Naive thymus-derived CD4-positive, alpha-beta T cell (primary cell): Measurements from ENCODE around the gene DDI2. TPM values are rescaled to one million over a fixed set of nuclear protein-coding genes. Genes with fewer than 3 reads are reported as not detected.
A peak's percentile ranks its signal among the peaks of the same experiment; 100 is the strongest.

Source experiments
- ATAC-seq: fragments of 150-1000 bp; cut with Tn5 transposase; 2 replicates; pipeline ENCODE4 v1.10.0; 2021; ENCODE audit warnings: mild to moderate bottlenecking, moderate library complexity
- CTCF ChIA-PET: fragments of 350-600 bp; sonication (Branson Sonifier 250); formaldehyde crosslinking; loops from one replicate; lab custom pipeline; 2021; ENCODE audit warnings: antibody characterized with exemption; lab: Charles Lee
- POLR2A ChIA-PET: fragments of 350-600 bp; sonication (Branson Sonifier 250); formaldehyde crosslinking; loops from one replicate; lab custom pipeline; 2021; ENCODE audit warnings: antibody characterized with exemption, inconsistent platforms; lab: Charles Lee
- DNase-seq, 9 donors: peaks; one replicate each; pipeline versions ENCODE4 v3.0.0 to v3.0.0-alpha.2; 2020 to 2022; ENCODE audit warnings: mixed read lengths in 1 of 9
- H3K27ac ChIP-seq: one replicate; pipeline ENCODE4 v1.7.0; 2013; ENCODE audit warnings: mild to moderate bottlenecking, low read depth, low read length, moderate library complexity
- H3K27me3 ChIP-seq, 2 donors: one replicate each; pipeline ENCODE4 v1.7.0; 2013; ENCODE audit warnings: low read length in 2 of 2, mild to moderate bottlenecking in 2 of 2, moderate library complexity in 2 of 2; ENCODE audit not compliant: control insufficient read depth in 2 of 2, insufficient read depth in 2 of 2
- H3K36me3 ChIP-seq, 3 experiments: 1 replicate in 2 of 3; 2 replicates in 1 of 3; pipeline ENCODE4 v1.7.0; 2013; ENCODE audit warnings: low read length in 3 of 3, mild to moderate bottlenecking in 3 of 3, moderate library complexity in 1 of 3; ENCODE audit not compliant: insufficient read depth in 3 of 3, control insufficient read depth in 2 of 3
- H3K4me1 ChIP-seq, 2 donors: one replicate each; pipeline ENCODE4 v1.7.0; 2013; ENCODE audit warnings: low read length in 2 of 2, mild to moderate bottlenecking in 2 of 2, moderate library complexity in 1 of 2; ENCODE audit not compliant: control insufficient read depth in 2 of 2, insufficient read depth in 2 of 2
- H3K4me3 ChIP-seq: 2 replicates; pipeline ENCODE4 v1.7.0; 2013; ENCODE audit warnings: mild to moderate bottlenecking, low read length
- H3K9me3 ChIP-seq, 3 experiments: 1 replicate in 2 of 3; 2 replicates in 1 of 3; pipeline ENCODE4 v1.7.0; 2013; ENCODE audit warnings: low read length in 3 of 3; ENCODE audit not compliant: control insufficient read depth in 2 of 3
- H3K27ac Mint-ChIP-seq, 9 donors: one replicate each; pipeline ENCODE4 v1.8.0; 2020 to 2022; ENCODE audit warnings: mixed read lengths in 9 of 9, mild to moderate bottlenecking in 8 of 9, moderate library complexity in 5 of 9, inconsistent platforms in 2 of 9
- H3K27me3 Mint-ChIP-seq, 5 donors: one replicate each; pipeline ENCODE4 v1.8.0; 2021 to 2022; ENCODE audit warnings: mixed read lengths in 5 of 5, mild to moderate bottlenecking in 1 of 5
- H3K36me3 Mint-ChIP-seq, 5 donors: one replicate each; pipeline ENCODE4 v1.8.0; 2020 to 2022; ENCODE audit warnings: mixed read lengths in 5 of 5, mild to moderate bottlenecking in 3 of 5, inconsistent platforms in 1 of 5
- H3K4me1 Mint-ChIP-seq, 7 donors: one replicate each; pipeline ENCODE4 v1.8.0; 2020 to 2022; ENCODE audit warnings: mixed read lengths in 7 of 7, mild to moderate bottlenecking in 3 of 7, inconsistent platforms in 1 of 7
- H3K4me3 Mint-ChIP-seq, 10 donors: one replicate each; pipeline ENCODE4 v1.8.0; 2020 to 2022; ENCODE audit warnings: mild to moderate bottlenecking in 10 of 10, mixed read lengths in 10 of 10, moderate library complexity in 6 of 10, inconsistent platforms in 2 of 10
- H3K9me3 Mint-ChIP-seq, 11 donors: one replicate each; pipeline ENCODE4 v1.8.0; 2020 to 2022; ENCODE audit warnings: mixed read lengths in 11 of 11, mild to moderate bottlenecking in 4 of 11, inconsistent platforms in 1 of 11, moderate library complexity in 1 of 11
- intact Hi-C, 2 donors: fragments of 100-400 bp; cut with micrococcal nuclease; formaldehyde crosslinking; loops; one replicate each; pipeline ENCODE4 v1.15.1; 2023
- polyA plus RNA-seq, 2 donors: library from polyadenylated mRNA; unstranded; fragments of 300-500 nt; fragmentation: Illumina TruSeq; gene quantifications; one replicate each; pipeline ENCODE4 v1.2.3, GENCODE V29; 2021
- total RNA-seq, 6 experiments: library from RNA in 5 of 6; stranded (reverse) in 5 of 6; gene quantifications; 1 replicate in 5 of 6; 2 replicates in 1 of 6; pipeline ENCODE4 v1.2.3 and lab custom pipeline; 2021 to 2026

The DDI2 gene
- total and polyA plus RNA-seq, 7 experiments from 2014 or later: 3.2 to 46.8 (median 31.0) TPM

- no peak overlapping the region for H3K4me3 ChIP-seq
- H3K27ac ChIP-seq: no peak overlapping the region
- no peaks in the 10 kb centered on the region for H3K36me3 ChIP-seq
- no peaks in the 10 kb centered on the region for H3K36me3 Mint-ChIP-seq
- no peak overlapping the region for H3K27ac Mint-ChIP-seq
- no peaks in the 10 kb centered on the region for H3K27me3 ChIP-seq
- peaks cover 0 to 9% (median 1%) of the 10 kb centered on the region in 7 donors for H3K4me1 Mint-ChIP-seq
- ChIA-PET POLR2A (no interaction called here), CTCF (no interaction called here)
- no peaks in the 10 kb centered on the region for H3K4me1 ChIP-seq
- ATAC-seq (no peak), DNase-seq (no peak)
- no peak overlapping the region for H3K4me3 Mint-ChIP-seq
- intact Hi-C loops: no loop called here
- no peaks in the 10 kb centered on the region for H3K27me3 Mint-ChIP-seq
- peaks cover 0 to 3% (median 0%) of the 10 kb centered on the region in 11 donors for H3K9me3 Mint-ChIP-seq
- no peaks in the 10 kb centered on the region for H3K9me3 ChIP-seq
Measured at GRCh38 chr1:15676010-15676409, 58.8 kb downstream of the DDI2 start.

- Mint-ChIP-seq H3K27me3 (no peaks in the 10 kb centered on the region), H3K4me3 (no peak overlapping the region), H3K9me3 (peaks cover 0 to 3% (median 0%) of the 10 kb centered on the region in 11 donors), H3K27ac (no peak overlapping the region), H3K4me1 (peaks cover 0 to 9% (median 1%) of the 10 kb centered on the region in 7 donors), H3K36me3 (no peaks in the 10 kb centered on the region)
- no peaks in the 10 kb centered on the region for H3K4me1 ChIP-seq
- DNase-seq (no peak), ATAC-seq (no peak)
- ChIA-PET CTCF (no interaction called here), POLR2A (interaction anchor here (0.7 kb wide), 1 partner anchor 220 kb away, joined by 4 read pairs; the partner anchor contains the start of gene CELA2A)
- H3K4me3 ChIP-seq: no peak overlapping the region
- H3K9me3 ChIP-seq: no peaks in the 10 kb centered on the region
- H3K27ac ChIP-seq: no peak overlapping the region
- no peaks in the 10 kb centered on the region for H3K36me3 ChIP-seq
- no peaks in the 10 kb centered on the region for H3K27me3 ChIP-seq
- intact Hi-C loops: no loop called here
Measured at GRCh38 chr1:15676688-15677661, 59.7 kb downstream of the DDI2 start.

DNA sequence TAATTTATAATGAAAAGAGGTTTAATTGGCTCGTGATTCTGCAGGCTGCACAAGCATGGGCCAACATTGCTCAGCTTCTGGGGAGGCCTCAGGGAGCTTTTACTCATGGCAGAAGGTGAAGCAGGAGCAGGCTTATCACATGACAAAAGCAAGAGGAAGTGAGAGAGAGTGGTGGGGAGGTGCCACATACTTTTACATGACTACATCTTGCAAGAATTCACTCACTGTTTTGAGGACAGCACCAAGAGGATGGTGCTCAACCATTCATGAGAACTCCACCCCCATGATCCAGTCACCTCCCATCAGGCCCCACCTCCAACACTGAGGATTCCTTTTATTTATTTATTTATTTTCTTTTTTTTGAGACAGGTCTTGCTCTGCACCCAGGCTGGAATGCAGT lies 61.3 kb downstream of the DDI2 start:
- Histone ChIP-seq H3K27ac (no peak overlapping the region), H3K27me3 (no peaks in the 10 kb centered on the region), H3K9me3 (no peaks in the 10 kb centered on the region), H3K4me3 (no peak overlapping the region), H3K4me1 (peaks cover 2% of the 10 kb centered on the region in 2 donors), H3K36me3 (no peaks in the 10 kb centered on the region)
- H3K4me3 Mint-ChIP-seq: no peak overlapping the region
- H3K27ac Mint-ChIP-seq: peak overlapping the region in 1 of 9 donors; percentile 46
- DNase-seq: no peak
- H3K9me3 Mint-ChIP-seq: peaks cover 0 to 3% (median 0%) of the 10 kb centered on the region in 11 donors
- ATAC-seq: peak; percentile 52
- POLR2A ChIA-PET: interaction anchor here (0.6 kb wide), 1 partner anchor 23 kb away, joined by 3 read pairs; no protein-coding TSS in a partner anchor
- no peaks in the 10 kb centered on the region for H3K27me3 Mint-ChIP-seq
- CTCF ChIA-PET: no interaction called here
- intact Hi-C loops: no loop called here
- no peaks in the 10 kb centered on the region for H3K36me3 Mint-ChIP-seq
- H3K4me1 Mint-ChIP-seq: peaks cover 5 to 14% (median 8%) of the 10 kb centered on the region in 7 donors

GRCh38 chr1:15680131-15680530 lies 62.9 kb downstream of the DDI2 start:
- Mint-ChIP-seq H3K9me3 (peaks cover 0 to 3% (median 0%) of the 10 kb centered on the region in 11 donors), H3K4me1 (peaks cover 8 to 16% (median 10%) of the 10 kb centered on the region in 7 donors), H3K36me3 (no peaks in the 10 kb centered on the region), H3K4me3 (peak overlapping the region in 2 of 10 donors; percentile 38 to 63), H3K27ac (peak overlapping the region in 1 of 9 donors; percentile 67), H3K27me3 (no peaks in the 10 kb centered on the region)
- H3K27ac ChIP-seq: no peak overlapping the region
- no peaks in the 10 kb centered on the region for H3K27me3 ChIP-seq
- POLR2A ChIA-PET: interaction anchor here (0.6 to 2.3 kb wide), 3 partner anchors 10 to 1981 kb away, joined by 3 to 10 read pairs (median 4); no protein-coding TSS in a partner anchor
- no peaks in the 10 kb centered on the region for H3K9me3 ChIP-seq
- peaks cover 0 to 5% (median 0%) of the 10 kb centered on the region in 3 experiments for H3K36me3 ChIP-seq
- intact Hi-C loops: no loop called here
- ATAC-seq: no peak
- CTCF ChIA-PET: no interaction called here
- H3K4me3 ChIP-seq: no peak overlapping the region
- H3K4me1 ChIP-seq: peaks cover 5 to 7% of the 10 kb centered on the region in 2 donors
- no peak for DNase-seq

GRCh38 chr1:15680561-15681348 lies 63.5 kb downstream of the DDI2 start:
- Histone ChIP-seq H3K36me3 (peaks cover 0 to 5% (median 0%) of the 10 kb centered on the region in 3 experiments), H3K27me3 (no peaks in the 10 kb centered on the region), H3K4me1 (peaks cover 5 to 13% of the 10 kb centered on the region in 2 donors), H3K4me3 (no peak overlapping the region), H3K9me3 (no peaks in the 10 kb centered on the region), H3K27ac (no peak overlapping the region)
- intact Hi-C loops: no loop called here
- DNase-seq (no peak), ATAC-seq (no peak)
- POLR2A ChIA-PET: interaction anchor here (0.6 to 2.3 kb wide), 4 partner anchors 10 to 1981 kb away, joined by 3 to 10 read pairs (median 4); no protein-coding TSS in a partner anchor
- CTCF ChIA-PET: no interaction called here
- Mint-ChIP-seq H3K27me3 (no peaks in the 10 kb centered on the region), H3K36me3 (no peaks in the 10 kb centered on the region), H3K4me3 (peak overlapping the region in 3 of 10 donors; percentile 12 to 38 (median 32)), H3K9me3 (peaks cover 0 to 3% (median 0%) of the 10 kb centered on the region in 11 donors), H3K4me1 (peaks cover 13 to 23% (median 16%) of the 10 kb centered on the region in 7 donors), H3K27ac (peak overlapping the region in 3 of 9 donors; percentile 33 to 69 (median 56))
